Measurements from ENCODE around the gene SV2C.
"Not testable (repeated sequence)": the region's sequence is repeated elsewhere in the genome, so short reads cannot be mapped to it uniquely, and the experiment has no call there.

The SV2C gene

DNA sequence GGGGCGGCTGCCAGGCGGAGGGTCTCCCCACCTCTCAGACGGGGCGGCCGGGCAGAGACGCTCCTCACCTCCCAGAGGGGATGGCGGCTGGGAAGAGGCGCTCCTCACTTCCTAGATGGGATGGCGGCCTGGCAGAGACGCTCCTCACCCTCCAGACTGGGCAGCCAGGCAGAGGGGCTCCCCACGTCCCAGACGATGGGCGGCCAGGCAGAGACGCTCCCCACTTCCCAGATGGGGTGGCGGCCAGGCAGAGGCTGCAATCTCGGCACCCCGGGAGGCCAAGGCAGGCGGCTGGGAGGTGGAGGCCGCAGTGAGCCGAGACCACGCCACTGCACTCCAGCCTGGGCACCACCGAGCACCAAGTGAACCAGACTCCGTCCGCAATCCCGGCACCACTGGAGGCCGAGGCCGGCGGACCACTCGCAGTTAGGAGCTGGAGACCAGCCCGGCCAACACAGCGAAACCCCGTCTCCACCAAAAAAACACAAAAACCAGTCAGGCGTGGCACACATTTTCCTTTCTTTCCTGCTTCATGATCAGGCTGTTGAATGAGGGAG is 253.1 kb downstream of the SV2C start:
- not testable (repeated sequence) for DNase-seq (ENCODE audit: low read depth in 3 of 3)

- DNase-seq (ENCODE audit: low read depth in 3 of 3) = peak in 2 of 3 experiments; percentile 2 to 22
Observed at GRCh38 chr5:76337953-76338451, 254.8 kb downstream of the SV2C start.

DNA sequence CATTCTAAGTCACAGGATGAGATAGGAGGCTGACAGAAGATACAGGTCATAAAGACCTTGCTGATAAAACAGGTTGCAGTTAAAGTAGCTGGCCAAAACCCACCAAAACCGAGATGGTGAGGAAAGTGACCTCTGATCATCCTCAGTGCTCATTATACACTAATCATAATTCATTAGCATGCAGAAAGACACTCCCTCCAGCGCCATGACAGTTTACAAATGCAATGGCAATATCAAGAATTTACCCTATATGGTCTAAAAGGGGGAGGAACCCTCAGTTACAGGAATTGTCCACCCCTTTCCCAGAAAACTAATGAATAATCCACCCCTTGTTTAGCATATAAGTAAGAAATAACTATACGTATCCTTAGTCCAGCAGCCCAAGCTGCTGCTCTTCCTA is 256.7 kb downstream of the SV2C start:
- DNase-seq (ENCODE audit: low read depth in 3 of 3) = no peak

DNA sequence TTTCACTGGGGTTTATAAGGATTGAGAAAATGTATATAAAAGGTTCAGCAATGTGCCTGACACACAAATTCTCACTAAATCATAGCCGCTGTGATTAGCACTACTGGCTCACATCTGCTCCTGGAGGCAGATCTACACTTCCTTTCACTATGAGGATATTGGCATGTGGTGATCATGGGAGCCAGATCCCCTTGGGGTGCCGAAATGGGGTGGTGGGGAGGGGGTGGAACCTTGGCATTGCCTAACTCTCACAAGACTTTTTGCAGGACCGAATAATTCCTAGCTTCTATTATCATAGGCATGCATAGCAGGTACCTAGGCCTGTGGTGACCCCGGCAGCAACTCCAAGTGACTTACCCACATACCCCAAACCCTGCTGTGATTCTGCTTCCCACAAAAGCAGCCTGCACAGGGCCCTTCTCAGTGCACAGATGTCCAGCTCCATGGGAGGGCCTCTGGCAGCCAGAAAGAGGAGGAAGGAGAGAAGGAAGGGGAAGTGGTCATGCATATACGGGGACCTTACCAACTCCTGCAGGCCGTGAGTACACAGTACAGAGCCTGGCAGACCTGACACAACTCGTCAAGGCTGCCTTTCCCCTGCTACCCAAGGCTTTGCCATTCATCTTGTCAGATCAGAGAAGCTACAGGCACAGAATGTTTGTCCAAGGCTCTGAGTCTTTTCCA is 258.6 kb downstream of the SV2C start:
- no peak for DNase-seq (ENCODE audit: low read depth in 3 of 3)

GRCh38 chr5:76342474-76342873 is 259.3 kb downstream of the SV2C start:
- no peak for DNase-seq (ENCODE audit: low read depth in 3 of 3)

GRCh38 chr5:76345582-76345981 is 262.4 kb downstream of the SV2C start:
- no peak for DNase-seq (ENCODE audit: low read depth in 3 of 3)

GRCh38 chr5:76351176-76351575 is 268.0 kb downstream of the SV2C start:
- DNase-seq (ENCODE audit: low read depth in 3 of 3) = no peak

DNA sequence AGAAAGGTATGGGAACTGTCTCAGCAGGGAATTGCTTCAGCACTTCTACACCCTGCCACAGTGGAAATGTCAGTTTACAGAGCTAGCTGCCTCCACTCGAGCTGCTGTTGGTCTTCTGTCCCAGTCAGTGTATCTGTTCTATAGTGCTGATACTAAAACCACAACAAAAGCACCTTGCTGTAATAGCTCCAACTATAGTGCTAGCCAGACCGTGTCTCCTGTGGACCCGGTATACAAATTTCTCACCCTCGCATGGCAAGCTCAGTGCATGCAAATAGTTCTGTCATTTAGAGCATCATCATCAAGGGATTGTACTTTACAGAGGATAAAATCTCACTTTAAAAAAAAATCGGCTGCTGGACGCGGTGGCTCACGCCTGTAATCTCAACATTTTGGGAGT is 268.4 kb downstream of the SV2C start:
- DNase-seq (ENCODE audit: low read depth in 3 of 3) = no peak

- no peak for DNase-seq (ENCODE audit: low read depth in 3 of 3)
Observed at GRCh38 chr5:76356887-76357286, 273.7 kb downstream of the SV2C start.

GRCh38 chr5:76363352-76364225 is 280.4 kb downstream of the SV2C start:
- no peak for DNase-seq (ENCODE audit: low read depth in 3 of 3)

DNA sequence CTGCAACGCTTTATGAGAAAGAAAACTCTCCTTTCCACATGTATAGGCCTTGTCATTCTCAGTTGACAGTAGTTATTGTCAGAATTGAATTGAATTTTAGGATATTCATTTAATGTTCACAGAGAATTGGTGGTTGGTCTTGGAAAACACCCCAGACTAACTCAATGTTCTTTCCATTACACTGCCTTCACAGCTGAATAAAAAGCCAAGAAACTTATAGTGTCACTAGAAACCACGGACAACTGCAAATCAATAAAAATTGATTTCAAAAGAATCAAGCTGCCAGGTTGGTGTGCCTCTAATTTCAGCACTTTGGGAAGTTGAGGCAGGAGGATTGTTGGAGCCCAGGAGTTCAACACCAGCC is 281.0 kb downstream of the SV2C start:
- DNase-seq (ENCODE audit: low read depth in 3 of 3) = no peak

GRCh38 chr5:76365561-76365960 is 282.4 kb downstream of the SV2C start:
- no peak for DNase-seq (ENCODE audit: low read depth in 3 of 3)

GRCh38 chr5:76366596-76366995 is 283.4 kb downstream of the SV2C start:
- no peak for DNase-seq (ENCODE audit: low read depth in 3 of 3)

DNA sequence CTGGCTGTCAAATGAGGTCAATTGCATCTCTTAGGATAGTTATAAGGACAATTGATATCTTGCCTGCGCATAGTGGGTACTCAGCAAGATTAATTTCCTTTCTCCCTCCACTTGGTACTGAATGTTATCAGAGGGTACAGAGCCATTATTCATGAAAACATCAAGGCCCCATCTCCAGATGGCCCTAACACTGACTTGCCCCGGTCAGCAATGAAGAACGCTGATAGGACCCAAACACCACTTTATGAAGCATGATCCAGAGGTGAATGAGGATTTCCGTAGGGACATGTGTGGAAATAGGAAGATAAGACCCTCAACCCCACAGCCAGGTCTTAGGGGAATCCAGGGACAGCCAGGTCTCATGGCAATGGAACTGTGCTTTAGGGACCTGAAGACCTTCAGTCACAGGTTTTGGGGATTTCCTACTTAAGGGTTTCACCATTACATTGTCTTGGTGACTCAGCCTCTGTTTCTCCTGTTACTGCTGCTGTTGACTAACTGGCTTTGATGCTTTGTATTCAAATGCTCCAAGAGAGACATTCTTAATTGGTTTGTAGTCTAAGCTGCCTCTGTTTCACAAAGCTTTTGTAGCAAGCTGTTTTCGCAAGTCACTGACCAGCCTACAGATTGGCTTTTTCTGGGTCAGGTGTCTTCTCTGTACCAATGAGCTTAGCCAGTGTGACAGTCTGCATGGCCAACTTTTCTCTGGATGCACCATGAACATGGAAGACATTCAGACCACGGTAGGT is 284.6 kb downstream of the SV2C start:
- no peak for DNase-seq (ENCODE audit: low read depth in 3 of 3)

DNA sequence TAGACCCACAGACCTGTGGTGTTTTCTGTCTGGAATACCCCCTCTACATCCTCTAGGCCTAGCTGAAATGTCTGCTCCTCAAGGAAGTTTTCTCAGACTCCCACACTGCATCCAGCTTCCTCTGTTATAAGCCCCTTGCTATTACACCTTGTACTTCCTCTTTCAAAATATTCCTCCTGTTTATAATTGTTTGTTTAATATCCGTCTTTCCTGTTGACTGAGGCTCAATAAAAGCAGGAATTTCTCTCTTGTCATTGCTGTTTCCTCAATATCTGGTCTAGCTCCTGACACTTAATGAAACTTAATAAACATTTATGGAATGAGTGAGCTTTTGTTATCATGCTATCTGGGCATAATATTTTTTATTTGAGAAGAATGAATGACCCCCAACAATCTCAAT is 285.8 kb downstream of the SV2C start:
- no peak for DNase-seq (ENCODE audit: low read depth in 3 of 3)

DNA sequence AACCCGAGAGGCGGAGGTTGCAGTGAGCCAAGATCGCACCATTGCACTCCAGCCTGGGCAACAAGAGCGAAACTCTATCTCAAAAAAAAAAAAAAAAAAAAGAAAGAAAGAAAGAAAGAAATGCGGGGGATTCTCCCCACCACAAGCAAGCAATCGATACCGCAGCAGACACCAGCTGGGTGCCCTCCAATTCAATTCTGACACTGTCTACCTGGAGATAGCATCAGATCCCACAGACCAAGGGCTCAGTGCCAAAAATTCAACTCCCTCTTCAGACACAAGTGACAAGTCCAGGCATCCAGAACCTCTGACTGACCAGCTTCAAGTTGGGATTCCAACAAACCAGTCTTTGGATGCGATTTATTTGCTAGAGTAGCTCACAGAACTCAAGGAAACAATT is 286.5 kb downstream of the SV2C start:
- not testable (repeated sequence) for DNase-seq (ENCODE audit: low read depth in 3 of 3)

- no peak for DNase-seq (ENCODE audit: low read depth in 3 of 3)
Observed at GRCh38 chr5:76371960-76372322, 288.8 kb downstream of the SV2C start.

GRCh38 chr5:76372323-76373054 is 289.3 kb downstream of the SV2C start:
- DNase-seq (ENCODE audit: low read depth in 3 of 3) = no peak

DNA sequence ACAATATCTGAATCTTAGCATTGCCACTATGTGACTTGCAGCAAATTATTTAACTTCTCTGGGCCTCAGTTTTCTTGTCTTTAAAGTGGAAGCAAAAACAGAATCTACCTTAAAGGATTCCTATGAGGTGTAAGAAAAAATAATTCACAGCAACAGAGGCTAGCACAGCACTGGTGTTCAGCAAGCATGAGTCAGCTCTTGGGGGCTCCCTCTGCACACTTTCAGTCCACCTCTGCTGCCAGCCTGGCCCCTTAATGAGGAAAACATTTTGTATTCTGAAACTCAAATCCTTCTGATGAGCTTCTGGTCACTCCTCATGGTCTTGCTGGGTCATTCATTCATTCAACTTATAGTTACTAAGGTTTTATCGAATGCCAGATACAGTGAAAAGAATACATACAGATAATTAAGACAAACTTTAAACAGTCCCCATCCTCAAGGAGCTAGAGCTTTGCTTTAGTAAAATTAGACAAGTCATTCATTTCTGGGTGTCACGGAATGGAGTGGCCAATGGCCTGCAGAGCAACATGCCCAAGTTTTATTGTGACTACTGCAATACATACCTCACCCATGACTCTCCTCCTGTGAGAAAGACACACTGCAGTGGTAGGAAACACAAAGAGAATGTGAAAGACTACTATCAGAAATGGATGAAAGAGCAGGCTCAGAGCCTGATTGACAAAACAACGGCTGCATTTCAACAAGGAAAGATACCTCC is 293.1 kb downstream of the SV2C start:
- no peak for DNase-seq (ENCODE audit: low read depth in 3 of 3)

DNA sequence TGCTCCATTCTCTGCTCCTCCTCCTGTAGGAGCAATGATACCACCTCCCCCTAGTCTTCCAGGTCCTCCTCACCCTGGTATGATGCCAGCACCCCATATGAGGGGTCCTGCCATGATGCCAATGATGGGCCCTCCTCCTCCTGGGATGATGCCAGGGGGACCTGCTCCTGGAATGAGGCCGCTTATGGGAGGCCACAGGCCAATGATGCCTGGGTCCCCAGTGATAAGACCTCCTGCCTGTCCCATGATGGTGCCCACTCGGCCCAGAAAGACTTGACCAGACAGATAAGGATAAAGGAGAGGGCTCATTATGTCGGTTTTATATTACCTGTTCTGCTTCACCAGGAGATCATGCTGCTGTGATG is 293.7 kb downstream of the SV2C start:
- DNase-seq (ENCODE audit: low read depth in 3 of 3) = no peak

DNA sequence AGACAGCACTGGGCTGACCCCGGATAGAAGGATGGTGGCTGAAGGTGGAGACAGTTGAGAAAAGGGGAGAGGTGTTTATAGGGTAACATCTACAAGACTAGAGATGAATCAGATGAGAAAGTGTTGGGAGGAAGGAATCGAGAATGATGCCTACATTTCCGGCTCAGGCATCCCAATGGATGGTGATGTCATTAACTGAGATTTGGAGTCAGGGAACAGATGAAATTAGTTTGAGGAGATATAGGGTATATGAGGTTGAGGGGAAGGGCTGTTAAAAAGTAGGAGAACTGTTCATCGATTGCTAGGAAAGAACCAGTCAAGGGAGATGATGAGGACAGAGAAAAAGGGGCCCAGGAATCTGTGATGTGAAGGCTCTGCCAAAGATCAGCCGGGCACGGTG is 295.2 kb downstream of the SV2C start:
- DNase-seq (ENCODE audit: low read depth in 3 of 3) = no peak

Data from stimulated activated CD4-positive, alpha-beta T cell treated with anti-CD3 and anti-CD28 coated beads, TNF-alpha, amount 100 ng/mL, for 4 hours (primary cell).